Measurements from ENCODE around the gene EPDR1. TPM values are rescaled to one million over a fixed set of nuclear protein-coding genes. Genes with fewer than 3 reads are reported as not detected.

EPDR1 gene
- total RNA-seq, 1 donor from 2014 or later, result 39.3 TPM

- H3K4me3 ChIP-seq (ENCODE audit: low read depth, low read length), result no peak overlapping the region
- TF ChIP-seq CTCF (conservative IDR thresholded peaks at IDR 0.05; ENCODE audit: low read depth, low read length), result no peak
- DNase-seq (ENCODE audit: low read depth), result no peak
These were observed 79.2 kb downstream of the EPDR1 start for GRCh38 chr7:37999673-38000072.

GRCh38 chr7:38000272-38000671 lies 79.8 kb downstream of the EPDR1 start:
- DNase-seq (ENCODE audit: low read depth), result no peak
- TF ChIP-seq CTCF (conservative IDR thresholded peaks at IDR 0.05; ENCODE audit: low read depth, low read length), result no peak
- no peak overlapping the region for H3K4me3 ChIP-seq (ENCODE audit: low read depth, low read length)

Other genes starting within 250 kb of the EPDR1 start
- not detected in 2 replicates for gene GPR141, start 236.9 kb upstream of the EPDR1 start, total RNA-seq
- gene NME8, start 72.0 kb upstream of the EPDR1 start, total RNA-seq, result not detected in 2 replicates
- 0.06 TPM in 1 of 2 replicates, not detected in the other for gene SFRP4, start 3.8 kb upstream of the EPDR1 start, total RNA-seq